Tibial nerve (tissue), 3 donors: ENCODE data around the gene FGD4.

Experiments used
- POLR2A ChIP-seq, 2 donors: fragments of 450-650 bp; IDR thresholded peaks; one replicate each; pipeline ENCODE4 v1.6.1; 2017; ENCODE audit warnings: antibody characterized with exemption in 2 of 2, mild to moderate bottlenecking in 2 of 2, moderate library complexity in 2 of 2
- TF ChIP-seq, protein P1 (sequence below), 5 experiments: fragments of 200-600 bp in 3 of 5; fragments of 450-650 bp in 2 of 5; sonication (generic) in 3 of 5; IDR thresholded peaks; one replicate each; pipeline ENCODE4 v1.5.1; 2016 to 2019; ENCODE audit warnings: antibody characterized with exemption in 5 of 5, mild to moderate bottlenecking in 3 of 5, moderate library complexity in 2 of 5

DNA sequence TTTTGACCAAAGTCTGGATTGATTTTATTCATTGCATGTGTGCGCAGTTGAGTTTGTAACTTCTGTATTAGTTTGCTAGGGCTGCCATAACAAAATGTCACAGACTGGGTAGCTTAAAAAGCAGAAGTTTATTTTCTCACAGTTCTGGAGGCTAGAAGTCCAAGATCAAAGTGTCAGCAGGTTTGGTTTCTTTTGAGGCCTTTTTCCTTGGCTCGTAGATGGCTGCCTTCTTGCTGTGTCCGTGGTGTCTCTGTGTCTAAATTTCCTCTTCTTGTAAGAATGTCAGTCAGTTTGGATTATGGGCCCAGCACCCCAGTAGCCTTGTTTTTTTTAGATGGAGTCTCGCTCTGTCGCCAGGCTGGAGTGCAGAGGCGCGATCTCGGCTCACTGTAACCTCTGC is 291.6 kb downstream of the FGD4 start:
- TF ChIP-seq, protein P1, sequence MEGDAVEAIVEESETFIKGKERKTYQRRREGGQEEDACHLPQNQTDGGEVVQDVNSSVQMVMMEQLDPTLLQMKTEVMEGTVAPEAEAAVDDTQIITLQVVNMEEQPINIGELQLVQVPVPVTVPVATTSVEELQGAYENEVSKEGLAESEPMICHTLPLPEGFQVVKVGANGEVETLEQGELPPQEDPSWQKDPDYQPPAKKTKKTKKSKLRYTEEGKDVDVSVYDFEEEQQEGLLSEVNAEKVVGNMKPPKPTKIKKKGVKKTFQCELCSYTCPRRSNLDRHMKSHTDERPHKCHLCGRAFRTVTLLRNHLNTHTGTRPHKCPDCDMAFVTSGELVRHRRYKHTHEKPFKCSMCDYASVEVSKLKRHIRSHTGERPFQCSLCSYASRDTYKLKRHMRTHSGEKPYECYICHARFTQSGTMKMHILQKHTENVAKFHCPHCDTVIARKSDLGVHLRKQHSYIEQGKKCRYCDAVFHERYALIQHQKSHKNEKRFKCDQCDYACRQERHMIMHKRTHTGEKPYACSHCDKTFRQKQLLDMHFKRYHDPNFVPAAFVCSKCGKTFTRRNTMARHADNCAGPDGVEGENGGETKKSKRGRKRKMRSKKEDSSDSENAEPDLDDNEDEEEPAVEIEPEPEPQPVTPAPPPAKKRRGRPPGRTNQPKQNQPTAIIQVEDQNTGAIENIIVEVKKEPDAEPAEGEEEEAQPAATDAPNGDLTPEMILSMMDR (IDR thresholded peaks at IDR 0.05) = no peak
- TF ChIP-seq POLR2A (IDR thresholded peaks at IDR 0.05) = no peak
